H54 (cell line): ENCODE data around the gene FHL5.

Source experiments
- DNase-seq: peaks from one replicate; pipeline ENCODE4 v3.0.0; 2011; ENCODE audit warnings: low spot score, mixed read lengths; ENCODE audit not compliant: insufficient read length
- FAIRE-seq: peaks from 3 replicates; lab custom pipeline; 2011; peaks lifted over from hg19 to GRCh38; lab: Jason Lieb, UNC
- POLR2A ChIP-seq: IDR thresholded peaks from 2 replicates; pipeline ENCODE4 v1.6.1; 2011; ENCODE audit warnings: low read depth, mild to moderate bottlenecking, low read length

FHL5 gene

GRCh38 chr6:96563853-96564252 lies 925 bp downstream of the FHL5 start:
- TF ChIP-seq POLR2A = no peak
- no peak for FAIRE-seq
- no peak for DNase-seq

DNA sequence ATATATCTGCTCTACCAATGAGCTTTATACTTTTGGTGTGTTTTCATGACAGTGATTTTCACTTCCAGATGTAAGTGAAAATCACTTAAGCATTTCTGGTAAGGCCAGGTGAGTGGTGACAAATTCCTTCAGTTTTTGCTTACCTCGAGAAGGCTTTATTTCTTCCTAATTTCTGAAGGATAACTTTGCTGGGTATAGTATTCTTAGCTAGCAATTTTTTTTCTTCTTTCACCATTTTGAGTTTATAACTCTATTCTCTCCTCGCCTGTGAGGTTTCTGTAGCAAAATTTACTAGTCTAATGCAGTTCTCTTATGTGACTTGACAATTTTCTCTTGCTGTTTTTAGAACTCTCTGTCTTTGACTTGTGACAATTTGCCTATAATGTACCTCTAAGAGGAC lies 7.1 kb downstream of the FHL5 start:
- no peak for DNase-seq
- no peak for TF ChIP-seq POLR2A
- no peak for FAIRE-seq

GRCh38 chr6:96571551-96571950 lies 8.6 kb downstream of the FHL5 start:
- FAIRE-seq (no peak), DNase-seq (no peak)
- no peak for TF ChIP-seq POLR2A

DNA sequence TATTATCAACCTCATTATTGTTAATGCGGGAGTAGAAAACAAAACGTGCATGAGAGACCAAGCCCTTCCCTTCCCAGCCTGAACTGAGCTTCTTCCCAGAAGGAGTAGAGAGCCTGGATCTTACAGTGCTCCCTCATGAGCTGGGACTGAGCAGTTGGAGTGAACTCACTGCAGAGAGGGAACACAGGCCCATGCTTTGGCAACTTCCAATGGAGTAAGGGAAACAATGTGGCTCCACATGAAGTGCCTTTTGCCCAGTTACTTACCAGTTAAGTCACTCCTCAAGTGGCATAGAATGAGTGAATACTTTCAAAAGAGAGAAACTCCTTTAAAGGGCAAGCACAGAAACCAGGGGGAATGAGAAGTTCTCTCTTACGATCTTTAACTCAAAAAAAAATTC lies 12.4 kb downstream of the FHL5 start:
- TF ChIP-seq POLR2A = no peak
- DNase-seq (no peak), FAIRE-seq (no peak)

DNA sequence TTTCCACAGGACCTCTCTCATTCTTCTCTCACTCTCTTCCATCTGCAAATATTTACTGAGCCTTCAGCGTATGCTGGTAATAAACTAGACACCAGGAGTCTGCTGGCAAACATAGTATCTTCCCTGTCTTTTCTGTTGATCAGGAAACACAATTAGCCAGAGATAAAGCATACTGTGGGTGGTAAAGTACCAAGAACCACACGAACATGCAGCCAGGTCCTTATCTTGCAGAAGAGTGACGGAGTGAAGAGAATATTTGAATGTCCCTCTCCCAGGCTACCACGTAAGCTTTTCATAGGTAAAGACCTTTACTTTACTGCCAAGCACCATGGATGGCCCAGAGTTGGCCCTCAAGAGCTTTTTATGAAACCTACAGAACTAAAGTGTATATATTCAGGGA lies 13.3 kb downstream of the FHL5 start:
- no peak for TF ChIP-seq POLR2A
- FAIRE-seq (no peak), DNase-seq (no peak)

DNA sequence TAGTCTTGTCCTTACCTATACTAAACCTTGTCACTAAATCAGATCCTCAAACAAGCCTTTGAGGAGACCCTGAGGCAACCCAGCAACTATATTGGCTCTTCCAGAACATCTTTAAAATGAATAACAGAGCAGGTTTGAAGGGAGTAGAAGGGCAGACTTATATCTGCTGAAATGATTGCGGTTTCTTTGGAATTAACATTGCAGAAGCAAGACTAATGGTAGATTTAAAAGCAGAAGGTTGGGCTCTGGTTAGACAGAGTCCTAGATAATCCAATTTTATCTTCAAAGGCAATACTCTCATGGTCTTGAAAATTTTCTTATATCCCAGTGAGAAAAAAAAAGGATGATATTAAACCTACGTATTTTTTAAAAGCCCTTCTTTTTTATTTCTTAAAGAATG lies 19.1 kb downstream of the FHL5 start:
- no peak for TF ChIP-seq POLR2A
- DNase-seq = no peak
- no peak for FAIRE-seq

DNA sequence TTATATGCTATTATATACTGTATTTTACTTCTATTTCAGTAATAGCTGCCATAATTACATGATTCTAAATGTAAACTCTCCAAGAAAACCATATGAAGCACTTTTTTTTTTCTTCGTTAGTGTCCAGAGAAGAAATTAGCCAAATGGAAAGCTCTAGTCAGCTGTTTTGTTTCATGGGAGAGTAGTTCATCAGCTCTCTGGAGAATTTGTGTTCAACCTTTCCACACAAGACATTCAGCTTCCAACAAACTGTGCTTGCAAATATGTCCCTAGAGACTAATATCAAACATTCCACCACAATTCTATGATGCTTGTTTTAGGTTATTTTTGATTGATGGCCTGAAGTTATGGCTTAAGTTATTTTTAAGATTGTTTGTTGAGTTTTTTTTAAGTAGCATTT lies 19.5 kb downstream of the FHL5 start:
- TF ChIP-seq POLR2A = no peak
- DNase-seq = no peak
- FAIRE-seq = no peak

DNA sequence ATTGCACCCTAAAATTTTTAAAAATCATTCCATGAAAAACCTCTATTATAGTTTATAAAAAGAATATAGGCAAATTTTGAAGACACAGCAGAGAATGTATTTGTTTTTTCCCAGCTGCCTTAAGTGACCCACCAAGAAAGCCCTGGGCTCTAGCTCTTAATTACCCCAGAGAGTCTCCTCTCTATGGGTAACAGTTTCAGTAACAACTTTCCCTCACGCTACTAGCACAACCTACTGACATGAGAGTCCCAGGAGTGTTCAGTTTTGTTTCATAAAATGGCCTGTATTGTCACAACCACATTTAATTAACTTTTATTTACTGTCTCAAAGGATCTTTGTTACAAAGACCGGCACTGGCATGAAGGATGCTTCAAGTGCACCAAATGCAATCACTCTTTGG lies 41.5 kb downstream of the FHL5 start:
- DNase-seq = no peak
- TF ChIP-seq POLR2A = no peak
- FAIRE-seq = no peak

GRCh38 chr6:96608074-96608473 lies 45.1 kb downstream of the FHL5 start:
- FAIRE-seq = no peak

DNA sequence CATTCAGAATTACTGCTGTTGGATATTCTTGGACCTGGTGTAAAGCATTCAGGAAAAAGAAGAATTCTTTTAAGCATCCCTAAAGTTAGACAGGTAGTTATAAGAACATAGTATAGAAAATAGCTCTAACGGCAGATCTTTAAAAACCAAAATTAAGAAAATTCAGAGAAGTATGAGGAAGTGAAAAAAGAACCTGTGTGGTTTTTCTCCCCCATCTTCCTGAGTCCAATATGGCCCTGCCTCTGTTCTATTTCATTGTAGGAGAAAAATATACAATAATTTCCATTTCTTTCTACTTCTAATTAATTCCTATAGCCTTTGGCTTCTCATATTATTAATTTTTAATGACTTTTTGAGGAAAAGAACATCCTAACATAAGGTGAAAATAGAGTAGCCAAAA lies 47.1 kb downstream of the FHL5 start:
- FAIRE-seq (no peak), DNase-seq (no peak)
- no peak for TF ChIP-seq POLR2A

More at GRCh38 chr6:96608074-96608473, 45.1 kb downstream of the FHL5 start:
- TF ChIP-seq POLR2A = no peak
- no peak for DNase-seq

DNA sequence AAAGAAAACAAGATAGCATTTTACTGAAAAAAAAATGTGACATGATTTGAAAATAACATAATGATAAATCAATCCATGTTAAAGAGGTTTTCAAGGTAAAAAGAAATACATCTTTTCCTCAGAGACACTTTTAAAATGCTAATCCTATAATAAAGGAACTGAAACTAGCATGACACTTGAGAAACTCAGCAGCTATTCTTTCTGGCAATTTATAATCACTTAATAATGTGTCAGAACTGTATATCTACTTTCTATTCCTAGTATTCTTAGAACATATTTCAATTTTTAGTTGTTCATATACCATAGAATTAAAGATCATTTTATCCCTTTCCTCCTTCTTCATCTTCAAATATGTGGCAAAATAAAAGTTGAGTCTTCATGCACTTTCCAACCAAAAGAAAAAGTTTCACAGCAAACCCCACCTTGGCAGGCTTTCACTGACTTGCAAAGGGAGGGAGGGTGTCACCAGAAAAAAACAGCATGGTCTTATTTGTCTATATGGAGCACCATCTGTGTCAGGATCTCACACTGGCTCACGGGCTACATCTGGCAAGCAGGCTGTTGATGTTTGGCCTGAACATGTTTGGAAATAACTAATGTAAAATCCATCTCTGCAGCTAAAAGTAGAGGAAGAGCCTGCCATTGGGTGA lies 48.5 kb downstream of the FHL5 start:
- DNase-seq = no peak
- no peak for TF ChIP-seq POLR2A
- FAIRE-seq = no peak

- TF ChIP-seq POLR2A = no peak
- no peak for DNase-seq
- FAIRE-seq = no peak
Observed at GRCh38 chr6:96613291-96613999, 50.5 kb downstream of the FHL5 start.

DNA sequence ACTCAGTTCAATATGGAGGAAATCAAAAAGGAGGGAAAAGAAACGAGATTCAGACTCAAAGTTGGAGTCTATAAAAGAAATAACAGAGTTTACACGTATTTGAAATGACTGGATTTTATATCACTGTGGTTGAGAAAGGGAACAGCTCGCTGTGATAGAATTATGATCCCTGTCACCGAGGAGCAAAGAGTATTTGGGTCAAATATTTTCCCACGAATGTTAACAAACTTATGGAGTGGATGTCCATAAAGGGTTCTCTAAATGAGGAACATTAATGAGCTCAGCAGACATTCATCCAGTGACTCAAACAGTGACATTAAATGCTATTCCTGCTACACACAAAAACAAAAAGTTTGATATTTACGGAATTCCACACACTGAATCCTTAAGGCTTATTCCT lies 57.9 kb downstream of the FHL5 start:
- DNase-seq (no peak), FAIRE-seq (no peak)
- TF ChIP-seq POLR2A = no peak

DNA sequence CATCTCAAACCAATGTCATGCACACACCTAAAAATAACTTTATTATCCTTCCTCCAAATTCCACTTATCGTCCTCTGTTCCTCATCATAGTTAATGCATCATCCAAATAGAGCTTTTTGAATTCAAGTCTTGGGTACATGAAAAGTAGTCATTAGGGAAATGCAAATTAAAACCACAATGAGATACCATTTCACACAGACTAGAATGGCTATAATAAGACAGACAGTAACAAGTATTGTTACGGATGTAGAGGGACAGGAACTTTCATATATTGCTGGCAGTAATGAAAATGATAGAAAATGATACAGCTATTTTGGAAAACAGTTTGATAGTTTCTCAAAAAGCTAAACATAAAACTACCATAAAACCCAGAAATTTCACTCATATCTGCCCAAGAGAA lies 59.1 kb downstream of the FHL5 start:
- DNase-seq = no peak
- FAIRE-seq = no peak
- no peak for TF ChIP-seq POLR2A

DNA sequence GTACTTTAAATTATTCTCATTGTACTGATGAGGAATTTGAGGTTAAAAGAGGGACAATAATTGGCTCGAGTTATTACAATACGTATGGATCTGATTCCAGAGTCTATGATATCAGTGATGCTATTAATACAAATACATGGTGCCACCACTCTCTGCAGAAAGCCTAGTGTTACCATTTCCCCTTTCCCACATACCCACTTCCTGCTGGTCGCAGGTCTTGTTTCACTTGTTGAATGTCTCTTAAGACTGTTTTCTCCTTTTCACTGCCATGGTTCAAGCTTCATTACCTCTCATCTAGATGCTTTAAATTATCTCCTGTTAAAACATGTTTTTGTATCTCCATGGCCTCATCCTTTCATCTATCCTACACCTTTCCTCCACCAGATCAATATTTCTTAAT lies 62.0 kb downstream of the FHL5 start:
- DNase-seq (no peak), FAIRE-seq (no peak)
- TF ChIP-seq POLR2A = no peak
